Ascending aorta (tissue), 2 donors: Measurements from ENCODE around the gene FGFR1OP2. TPM values are rescaled to one million over a fixed set of nuclear protein-coding genes. Genes with fewer than 3 reads are reported as not detected.

Source experiments
- DNase-seq, 2 donors: peaks; one replicate each; pipeline ENCODE4 v3.0.0-alpha.2; 2019; ENCODE audit warnings: low spot score in 2 of 2
- H3K27ac ChIP-seq, 2 donors: fragments of 200-600 bp; sonication (generic); one replicate each; pipeline ENCODE4 v1.5.1; 2016 to 2017; ENCODE audit warnings: mild to moderate bottlenecking in 1 of 2
- H3K27me3 ChIP-seq: fragments of 200-600 bp; sonication (generic); one replicate; pipeline ENCODE4 v1.5.1; 2017
- H3K36me3 ChIP-seq, 2 donors: fragments of 200-600 bp; sonication (generic); one replicate each; pipeline ENCODE4 v1.5.1; 2016
- H3K4me1 ChIP-seq, 2 donors: fragments of 200-600 bp; sonication (generic); one replicate each; pipeline ENCODE4 v1.5.1; 2016 to 2017; ENCODE audit warnings: mild to moderate bottlenecking in 1 of 2
- H3K4me3 ChIP-seq, 2 donors: fragments of 200-600 bp; sonication (generic); one replicate each; pipeline ENCODE4 v1.5.1; 2016 to 2017; ENCODE audit warnings: mild to moderate bottlenecking in 1 of 2
- H3K9me3 ChIP-seq, 2 donors: fragments of 200-600 bp; sonication (generic); one replicate each; pipeline ENCODE4 v1.5.1; 2016
- CTCF ChIP-seq, 3 experiments: fragments of 200-600 bp in 2 of 3; fragments of 450-650 bp in 1 of 3; sonication (generic) in 2 of 3; IDR thresholded peaks; one replicate each; pipeline ENCODE4 v1.5.1; 2016 to 2019; ENCODE audit warnings: antibody characterized with exemption in 3 of 3, mild to moderate bottlenecking in 1 of 3, moderate library complexity in 1 of 3
- intact Hi-C: fragments of 100-400 bp; cut with DNase I; formaldehyde crosslinking; loops from one replicate; pipeline ENCODE4 v1.15.1; 2023
- total RNA-seq: library from RNA; depleted of rRNA; stranded (reverse); fragments of >200 nt; gene quantifications from one replicate; pipeline ENCODE4 v1.1.0, GENCODE V29; 2016

FGFR1OP2 gene
- total RNA-seq, 1 donor from 2014 or later: 34.3 TPM

- intact Hi-C loops: no loop called here
- H3K36me3 ChIP-seq: peaks cover 0 to 11% of the 10 kb centered on the region in 2 donors
- H3K27me3 ChIP-seq: no peaks in the 10 kb centered on the region
- no peak for TF ChIP-seq CTCF (IDR thresholded peaks at IDR 0.05)
- no peak overlapping the region for H3K27ac ChIP-seq
- H3K9me3 ChIP-seq: no peaks in the 10 kb centered on the region
- H3K4me1 ChIP-seq: peaks cover 0 to 3% of the 10 kb centered on the region in 2 donors
- DNase-seq: no peak
- no peak overlapping the region for H3K4me3 ChIP-seq
Measured at GRCh38 chr12:27003421-27004381, 65.4 kb downstream of the FGFR1OP2 start.

- Histone ChIP-seq H3K4me3 (no peak overlapping the region), H3K4me1 (peaks cover 0 to 3% of the 10 kb centered on the region in 2 donors), H3K36me3 (no peaks in the 10 kb centered on the region), H3K27ac (peak overlapping the region; percentile 33 to 62), H3K27me3 (no peaks in the 10 kb centered on the region), H3K9me3 (no peaks in the 10 kb centered on the region)
- TF ChIP-seq CTCF (IDR thresholded peaks at IDR 0.05): no peak
- DNase-seq: no peak
- intact Hi-C loops: no loop called here
Measured at GRCh38 chr12:27005495-27005894, 67.2 kb downstream of the FGFR1OP2 start.

GRCh38 chr12:27006797-27007467, 68.7 kb downstream of the FGFR1OP2 start:
- peak overlapping the region in 1 of 2 donors; percentile 62 for H3K27ac ChIP-seq
- H3K27me3 ChIP-seq: no peaks in the 10 kb centered on the region
- H3K4me3 ChIP-seq: no peak overlapping the region
- H3K4me1 ChIP-seq: peaks cover 3 to 14% of the 10 kb centered on the region in 2 donors
- H3K36me3 ChIP-seq: no peaks in the 10 kb centered on the region
- TF ChIP-seq CTCF (IDR thresholded peaks at IDR 0.05): no peak
- intact Hi-C loops: no loop called here
- no peaks in the 10 kb centered on the region for H3K9me3 ChIP-seq
- no peak for DNase-seq

GRCh38 chr12:27008081-27008480, 69.8 kb downstream of the FGFR1OP2 start:
- Histone ChIP-seq H3K9me3 (no peaks in the 10 kb centered on the region), H3K36me3 (no peaks in the 10 kb centered on the region), H3K4me3 (no peak overlapping the region), H3K27me3 (no peaks in the 10 kb centered on the region), H3K27ac (no peak overlapping the region), H3K4me1 (peaks cover 3 to 25% of the 10 kb centered on the region in 2 donors)
- intact Hi-C loops: no loop called here
- TF ChIP-seq CTCF (IDR thresholded peaks at IDR 0.05): no peak
- DNase-seq: no peak

- TF ChIP-seq CTCF (IDR thresholded peaks at IDR 0.05): no peak
- Histone ChIP-seq H3K9me3 (no peaks in the 10 kb centered on the region), H3K27ac (peak overlapping the region in 1 of 2 donors; percentile 30), H3K4me3 (no peak overlapping the region), H3K27me3 (no peaks in the 10 kb centered on the region), H3K36me3 (no peaks in the 10 kb centered on the region), H3K4me1 (peaks cover 3 to 31% of the 10 kb centered on the region in 2 donors)
- intact Hi-C loops: no loop called here
- DNase-seq: no peak
Measured at GRCh38 chr12:27009881-27010301, 71.6 kb downstream of the FGFR1OP2 start.
